DMS153 treated with DMSO at 0.1 percent for 48 hours (cell line): ENCODE results near the gene TMCC1.
"Not testable (repeated sequence)": the region's sequence is repeated elsewhere in the genome, so short reads cannot be mapped to it uniquely, and the experiment has no call there.

Source experiments
- DNase-seq: peaks from one replicate; lab custom pipeline; 2025; ENCODE audit not compliant: unreplicated experiment; lab: John Stamatoyannopoulos, UW

The TMCC1 gene

GRCh38 chr3:129655291-129655700, 238.2 kb downstream of the TMCC1 start:
- DNase-seq: no peak

GRCh38 chr3:129654131-129654530, 239.4 kb downstream of the TMCC1 start:
- DNase-seq: no peak

- no peak for DNase-seq
These were observed 240.5 kb downstream of the TMCC1 start for GRCh38 chr3:129653019-129653418.

- DNase-seq: no peak
These were observed 241.9 kb downstream of the TMCC1 start for GRCh38 chr3:129651435-129652202.

GRCh38 chr3:129650256-129650872, 243.1 kb downstream of the TMCC1 start:
- DNase-seq: no peak

GRCh38 chr3:129648391-129648790, 245.1 kb downstream of the TMCC1 start:
- no peak for DNase-seq

GRCh38 chr3:129645286-129645685, 248.2 kb downstream of the TMCC1 start:
- DNase-seq: no peak

GRCh38 chr3:129644836-129645235, 248.7 kb downstream of the TMCC1 start:
- no peak for DNase-seq

GRCh38 chr3:129641567-129642260, 251.8 kb downstream of the TMCC1 start:
- DNase-seq: not testable (repeated sequence)

- DNase-seq: not testable (repeated sequence)
These were observed 252.5 kb downstream of the TMCC1 start for GRCh38 chr3:129640985-129641384.

- no peak for DNase-seq
These were observed 255.0 kb downstream of the TMCC1 start for GRCh38 chr3:129638481-129638880.

- no peak for DNase-seq
These were observed 257.4 kb downstream of the TMCC1 start for GRCh38 chr3:129636082-129636481.

GRCh38 chr3:129635656-129636055, 257.9 kb downstream of the TMCC1 start:
- no peak for DNase-seq

- DNase-seq: no peak
These were observed 259.6 kb downstream of the TMCC1 start for GRCh38 chr3:129633751-129634481.

GRCh38 chr3:129632977-129633376, 260.5 kb downstream of the TMCC1 start:
- no peak for DNase-seq

- DNase-seq: no peak
These were observed 261.0 kb downstream of the TMCC1 start for GRCh38 chr3:129632556-129632955.

- no peak for DNase-seq
These were observed 261.5 kb downstream of the TMCC1 start for GRCh38 chr3:129632056-129632455.

GRCh38 chr3:129629011-129629410, 264.5 kb downstream of the TMCC1 start:
- no peak for DNase-seq

- no peak for DNase-seq
These were observed 265.4 kb downstream of the TMCC1 start for GRCh38 chr3:129628169-129628522.

GRCh38 chr3:129627350-129628168, 266.0 kb downstream of the TMCC1 start:
- DNase-seq: peak; percentile 65
